NCI-H1092 treated with DMSO at 0.1 percent for 48 hours (cell line): ENCODE results near the gene RHBDL3.

Source experiments
- DNase-seq: peaks from one replicate; lab custom pipeline; 2025; lab: John Stamatoyannopoulos, UW

RHBDL3 gene

DNA sequence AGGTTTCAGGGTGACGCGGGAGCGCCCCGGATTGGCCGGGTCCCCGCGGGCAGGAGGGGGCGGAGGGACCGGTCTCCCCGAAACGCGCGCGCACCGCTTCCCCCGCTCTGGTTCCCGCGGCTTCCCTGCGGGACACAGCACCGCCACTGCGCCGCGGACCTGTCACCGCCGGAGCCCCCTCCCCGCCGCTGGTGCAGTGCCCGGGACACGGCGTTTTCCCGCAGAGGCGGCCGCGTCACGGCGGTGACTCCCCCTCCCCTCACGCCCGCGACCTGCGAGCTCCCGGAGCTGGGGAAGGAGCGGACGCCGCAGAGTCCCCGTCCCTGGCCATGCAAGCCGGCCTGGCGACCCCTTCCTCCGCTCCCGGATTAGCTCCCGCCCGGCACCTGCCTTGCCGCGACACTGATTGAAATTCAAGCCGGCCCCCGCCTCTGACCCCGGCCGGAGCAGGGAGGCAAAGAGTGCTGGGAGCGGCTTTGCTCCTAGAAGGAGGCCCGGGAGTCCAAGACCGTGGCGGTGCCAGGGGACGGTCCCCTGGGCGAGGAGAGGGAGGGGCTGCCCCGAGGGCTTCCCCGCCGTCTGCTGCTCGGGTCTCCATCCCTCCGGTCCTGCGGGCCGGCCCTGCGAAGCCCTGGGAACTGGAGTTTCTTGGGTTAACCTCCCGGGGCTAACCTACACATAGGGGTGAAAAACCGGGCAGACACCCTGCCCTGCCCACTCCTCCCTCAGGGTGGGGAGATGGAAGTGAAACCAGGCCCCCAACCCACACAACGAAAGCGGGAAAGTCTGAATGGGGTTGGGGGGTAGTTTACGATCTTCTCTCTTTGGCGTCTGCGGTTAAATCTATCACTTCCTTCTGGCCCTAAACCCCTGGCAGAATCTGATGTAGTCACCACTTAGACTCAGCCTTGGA is 1.0 kb downstream of the RHBDL3 start:
- DNase-seq, result peak; percentile 15

DNA sequence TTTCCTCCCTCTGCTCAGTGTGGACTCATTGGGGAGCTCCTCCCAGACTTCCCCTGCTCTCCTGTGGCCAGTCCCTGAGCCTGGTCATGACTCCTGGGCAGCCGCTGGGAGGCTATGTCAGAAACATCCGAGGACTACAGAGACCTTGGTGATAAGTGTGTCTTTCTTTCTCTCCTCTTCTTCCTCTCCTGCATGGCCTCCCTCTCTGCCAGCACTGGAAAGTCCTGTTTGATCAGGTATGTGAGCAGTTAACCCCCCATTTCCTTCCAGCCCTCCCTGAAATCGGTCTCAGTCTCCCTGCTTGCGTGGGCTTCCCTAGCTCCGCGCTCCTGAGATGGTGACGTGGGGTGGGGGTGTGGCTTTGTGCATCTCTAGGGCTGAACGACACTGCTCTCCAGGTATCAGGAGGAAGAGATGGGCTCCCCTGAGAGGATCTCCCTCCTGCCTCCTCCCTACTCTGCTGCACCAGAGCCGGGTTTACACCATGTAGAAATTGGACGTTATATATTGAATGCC is 2.1 kb downstream of the RHBDL3 start:
- no peak for DNase-seq

DNA sequence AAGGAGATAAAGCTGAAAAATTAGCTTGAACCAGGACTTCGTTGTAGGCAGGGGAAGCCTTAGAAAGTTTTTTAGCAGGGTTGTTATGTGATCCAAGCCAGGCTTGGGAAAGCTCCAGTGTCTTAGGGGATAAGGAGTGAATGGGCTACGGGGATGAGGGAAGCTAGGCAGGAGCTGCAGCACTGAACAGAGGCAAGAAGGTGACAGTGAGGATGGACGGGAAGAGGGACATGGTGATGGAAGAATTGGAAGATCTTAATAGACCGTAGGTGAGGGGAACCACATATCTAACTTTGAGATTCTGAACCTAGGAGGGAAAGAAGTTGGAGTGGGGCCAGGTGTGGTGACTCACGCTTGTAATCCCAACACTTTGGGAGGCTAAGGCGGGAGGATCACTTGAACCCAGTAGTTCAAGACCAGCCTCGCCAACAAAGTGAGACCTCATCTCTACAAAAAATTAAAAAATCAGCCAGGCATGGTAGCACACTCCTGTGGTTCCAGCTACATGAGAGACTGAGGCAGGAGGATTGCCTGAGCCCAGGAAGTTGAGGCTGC is 3.2 kb downstream of the RHBDL3 start:
- no peak for DNase-seq

DNA sequence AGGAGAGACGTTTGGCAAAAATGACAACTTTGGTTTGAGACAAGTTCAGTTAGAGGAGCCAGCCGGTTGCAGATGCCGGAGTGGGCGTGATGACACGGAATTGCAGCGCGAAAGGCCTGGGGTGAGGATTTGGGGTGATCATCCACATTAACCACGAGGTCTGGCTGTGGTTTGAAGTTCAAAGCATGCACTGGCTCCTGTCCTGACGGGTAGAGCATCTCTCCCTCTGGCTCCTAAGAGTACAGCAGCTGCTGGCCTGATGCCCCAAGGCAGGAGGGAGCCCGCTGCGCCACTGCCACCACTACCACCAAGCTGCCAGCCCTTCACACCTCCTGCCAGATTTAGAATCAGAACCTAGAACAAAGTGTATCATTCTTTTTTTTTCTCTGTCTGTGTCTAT is 3.7 kb downstream of the RHBDL3 start:
- DNase-seq, result no peak

DNA sequence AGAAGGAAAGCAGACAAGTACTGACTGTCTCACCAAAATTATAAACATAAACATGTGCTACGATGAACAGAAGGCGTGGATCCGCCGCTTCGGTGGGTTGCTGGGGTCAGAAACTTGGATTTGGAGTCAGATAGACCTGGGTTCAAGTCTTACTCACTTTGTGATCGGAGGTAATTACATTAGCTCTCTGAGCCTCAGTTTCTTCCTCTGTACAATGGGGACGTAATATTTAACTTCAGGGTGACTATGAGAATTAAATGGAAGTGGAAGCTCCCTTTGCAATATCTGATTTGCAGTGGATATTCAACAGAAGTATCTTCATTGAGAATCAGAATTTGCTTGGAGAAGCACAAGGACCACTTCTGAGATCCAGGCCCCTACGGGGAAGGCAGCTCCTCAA is 6.2 kb downstream of the RHBDL3 start:
- no peak for DNase-seq

DNA sequence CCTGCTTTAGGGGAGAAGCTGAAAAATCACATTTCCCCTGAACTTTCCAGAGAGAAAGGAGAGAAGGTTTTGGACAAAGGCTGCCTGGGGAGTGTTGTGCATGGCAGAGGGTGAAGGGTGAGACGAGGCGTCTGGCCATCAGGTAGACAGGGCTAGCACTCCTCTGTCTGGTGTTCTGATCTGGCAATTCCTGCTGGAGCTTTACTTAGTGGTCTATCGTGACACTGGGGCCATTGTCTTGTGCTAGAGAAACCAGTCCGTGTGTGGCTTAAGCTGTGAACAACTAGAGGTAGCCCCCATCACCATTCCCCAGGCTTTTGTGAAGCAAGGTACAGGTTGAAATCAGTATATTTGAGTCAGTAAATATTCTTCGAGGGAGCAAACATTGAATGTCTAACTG is 8.5 kb downstream of the RHBDL3 start:
- DNase-seq, result no peak

DNA sequence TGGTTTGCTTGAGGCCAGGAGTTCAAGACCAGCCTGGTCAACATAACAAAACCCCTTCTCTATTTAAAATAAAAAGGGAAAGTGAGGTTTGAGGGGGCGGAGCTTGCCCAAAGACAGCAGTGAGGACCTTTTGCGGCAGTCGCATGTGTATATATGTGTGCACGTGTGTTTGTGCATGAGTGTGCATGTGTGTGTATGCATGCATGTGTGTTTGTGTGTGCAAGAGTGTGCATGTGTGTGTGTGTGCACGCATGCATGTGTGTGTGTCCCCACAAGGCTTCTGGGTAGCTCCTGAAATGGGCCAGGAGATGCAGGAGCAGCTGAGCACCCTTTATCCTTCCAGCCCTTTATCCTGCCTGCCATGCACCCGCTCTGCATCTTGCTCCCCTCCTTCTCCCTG is 9.0 kb downstream of the RHBDL3 start:
- DNase-seq, result no peak

DNA sequence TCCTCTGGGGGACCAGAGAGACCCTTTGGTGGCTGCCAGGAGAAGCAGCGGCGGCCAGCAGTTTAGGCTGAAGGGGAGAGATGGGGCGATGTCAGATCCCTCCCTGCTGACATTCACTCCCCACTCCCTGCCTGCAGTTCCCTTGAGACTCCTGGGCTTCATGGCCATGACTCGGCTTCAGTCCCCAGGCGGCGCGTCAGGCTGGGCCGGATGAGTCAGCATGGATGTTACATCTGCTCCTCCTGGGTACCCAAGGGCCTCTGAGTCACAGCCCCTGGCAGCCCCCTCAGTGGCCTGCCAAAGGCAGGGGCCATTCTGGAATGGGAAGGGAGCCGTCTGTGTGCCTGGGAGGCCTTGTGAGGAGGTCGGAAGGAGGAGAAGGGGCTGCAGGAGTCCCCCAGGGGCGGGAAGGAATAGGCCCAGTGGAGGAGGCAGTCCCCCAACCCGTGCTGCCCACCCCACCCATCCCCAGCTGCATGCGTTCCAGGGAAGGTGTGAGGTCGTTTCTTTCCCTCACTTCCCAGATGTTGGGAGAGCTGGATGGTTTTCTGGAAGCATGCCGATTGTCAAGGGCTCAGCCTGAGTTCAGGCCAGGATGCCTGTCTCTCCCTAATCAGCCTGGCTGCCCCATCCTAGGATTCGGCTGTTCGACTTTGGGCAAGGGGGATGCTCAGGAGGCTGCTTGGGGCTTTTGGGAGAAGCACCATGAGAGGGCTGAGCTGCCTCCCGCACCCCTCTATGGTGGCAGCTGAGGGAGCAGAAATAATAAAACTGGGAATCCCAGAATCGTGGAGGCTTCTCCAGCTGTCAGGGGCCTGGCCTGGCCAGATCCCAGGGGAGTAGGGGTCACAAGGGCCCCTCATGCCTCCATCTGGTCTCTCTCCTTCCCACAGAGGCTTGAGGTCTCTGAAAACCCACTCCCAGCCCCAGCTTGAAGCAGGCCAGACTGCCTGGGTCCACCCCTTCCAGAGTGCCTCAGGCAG is 9.7 kb downstream of the RHBDL3 start:
- DNase-seq, result peak; percentile 18

DNA sequence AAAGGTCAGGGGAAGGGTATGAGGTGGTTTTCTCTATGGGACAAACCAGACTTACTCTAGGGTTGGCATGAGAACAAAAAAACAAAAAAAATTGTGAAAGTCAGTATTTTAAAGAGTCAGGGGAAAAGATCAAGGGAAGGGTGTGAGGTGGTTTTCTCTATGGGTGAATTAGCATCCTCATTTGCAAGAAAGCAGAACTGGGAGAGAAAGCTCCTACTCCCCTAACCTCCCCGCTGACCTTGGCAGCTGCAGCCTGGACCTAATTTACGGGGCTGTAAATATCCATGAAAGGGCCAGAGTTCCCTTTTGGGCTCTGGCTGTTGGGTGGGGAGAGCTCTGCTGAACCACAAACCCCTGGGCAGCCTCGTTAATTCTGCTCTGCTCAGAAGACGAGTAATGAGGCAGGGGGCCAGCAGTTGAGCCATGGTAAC is 10.6 kb downstream of the RHBDL3 start:
- DNase-seq, result peak; percentile 36

DNA sequence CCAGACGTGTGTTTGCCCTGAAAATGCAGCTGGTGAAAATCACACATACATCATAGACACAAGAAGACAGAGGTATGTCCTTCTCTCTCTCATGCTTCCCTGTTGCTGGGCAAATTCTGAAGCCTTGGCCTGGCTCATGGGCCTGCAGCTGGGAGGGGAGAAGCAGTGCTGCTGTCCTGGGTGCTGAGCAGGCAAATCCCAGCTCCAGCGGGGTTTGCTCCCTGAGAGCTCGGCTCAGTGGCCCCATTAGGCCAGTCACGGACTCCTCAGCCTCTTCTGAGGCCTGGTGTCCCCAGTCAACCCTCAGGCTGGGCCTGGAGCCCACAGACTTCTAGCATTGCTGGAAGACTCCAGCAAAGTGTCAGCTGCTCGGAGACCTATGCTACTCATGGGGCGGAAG is 11.7 kb downstream of the RHBDL3 start:
- DNase-seq, result no peak

DNA sequence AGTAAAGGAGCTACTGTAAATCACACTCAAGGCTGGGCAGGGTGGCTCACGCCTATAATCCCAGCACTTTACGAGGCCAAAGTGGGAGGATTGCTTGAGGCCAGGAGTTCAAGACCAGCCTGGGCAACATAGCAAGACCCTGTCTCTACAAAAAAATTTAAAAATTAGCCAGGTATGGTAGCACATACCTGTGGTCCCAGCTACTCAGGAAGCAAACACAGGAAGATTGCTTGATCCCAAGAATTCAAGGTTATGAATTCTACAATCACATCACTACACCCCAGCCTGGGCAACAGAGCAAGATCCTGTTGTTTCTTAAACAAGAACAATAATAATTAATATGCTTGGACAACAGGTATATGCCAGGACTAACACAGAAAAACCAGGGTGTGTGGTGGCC is 13.2 kb downstream of the RHBDL3 start:
- no peak for DNase-seq

DNA sequence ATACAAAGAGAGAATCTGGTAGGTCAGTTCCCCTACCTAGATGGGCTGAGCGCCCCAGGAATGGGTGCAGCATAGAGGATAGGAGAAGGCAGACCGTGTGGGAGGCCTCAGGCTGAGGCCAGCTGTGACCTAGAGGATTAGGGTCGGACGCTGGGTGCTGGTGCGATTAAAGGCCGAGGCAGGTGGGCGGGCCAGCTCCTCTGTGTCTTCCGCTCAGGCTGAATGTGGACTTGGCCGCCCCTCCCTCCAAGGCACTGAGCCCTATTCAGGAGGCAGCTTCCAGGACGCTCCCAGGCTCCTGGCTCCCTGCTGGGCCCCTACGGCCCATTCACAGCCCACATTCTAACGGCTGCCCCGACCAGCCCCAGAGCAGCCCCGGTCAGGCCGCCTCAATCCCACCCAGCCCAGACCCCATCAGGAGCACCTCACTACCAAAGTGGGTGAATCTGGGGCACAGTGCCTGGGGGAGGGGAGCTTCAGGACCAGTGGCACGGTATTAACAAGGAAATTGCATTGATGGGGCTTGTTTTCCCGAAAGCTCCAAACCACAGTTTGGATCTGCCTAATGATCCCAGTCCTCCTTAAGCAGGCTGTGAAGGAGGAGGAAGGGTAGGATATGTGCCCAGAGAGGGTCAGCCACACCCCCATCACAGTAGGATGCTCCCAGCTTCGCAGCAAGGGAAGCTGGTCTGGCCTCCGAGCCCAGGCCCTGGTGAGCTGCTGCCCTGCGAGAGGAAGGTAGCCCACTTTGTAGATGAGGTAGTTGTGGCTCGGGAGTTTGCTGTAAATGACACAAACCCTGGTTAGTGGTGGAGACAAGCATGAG is 14.5 kb downstream of the RHBDL3 start:
- peak; percentile 69 for DNase-seq

DNA sequence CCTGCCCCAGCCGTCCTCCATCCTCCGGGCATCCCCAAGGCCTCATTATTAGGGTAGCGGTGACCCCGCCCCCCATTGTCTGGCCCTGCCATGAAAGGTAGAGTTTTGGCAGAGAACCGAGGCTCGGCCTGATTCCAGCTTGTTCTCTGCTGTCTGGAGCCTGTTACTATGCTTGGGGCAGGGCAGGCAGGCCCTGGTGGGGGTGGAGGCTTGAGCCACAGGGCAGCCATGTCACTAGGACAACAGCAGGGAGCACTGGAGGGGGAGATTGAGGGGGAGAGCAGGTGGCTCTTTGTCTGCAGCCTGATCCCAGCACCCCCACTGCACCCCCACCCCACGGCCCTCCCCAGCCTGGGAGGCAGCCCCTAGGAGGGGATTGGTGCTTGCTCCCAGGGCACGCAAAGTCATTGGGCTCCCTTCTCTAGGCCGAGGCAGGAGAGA is 15.4 kb downstream of the RHBDL3 start:
- peak; percentile 97 for DNase-seq

DNA sequence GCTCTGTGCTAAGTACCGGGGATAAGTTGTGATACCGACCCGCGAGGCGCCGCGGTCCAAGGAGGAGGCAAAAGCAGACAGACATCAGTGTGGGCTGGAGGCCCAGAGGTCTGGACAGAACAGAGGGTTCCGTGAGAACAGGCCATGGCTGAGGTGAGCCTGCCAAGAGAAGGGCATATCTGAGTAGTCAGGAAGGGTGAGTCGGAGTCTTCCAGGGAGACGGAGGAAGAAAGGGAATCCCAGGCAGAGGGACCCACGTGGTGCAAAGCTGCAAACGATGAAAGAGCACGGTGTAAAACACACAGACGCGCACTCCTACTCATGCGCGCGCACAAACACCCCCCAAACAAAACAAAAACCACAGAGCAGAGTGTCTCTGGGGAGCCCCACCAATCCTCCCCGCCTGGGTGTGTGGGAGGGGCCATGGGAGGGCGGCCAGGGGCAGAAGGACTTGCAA is 18.1 kb downstream of the RHBDL3 start:
- DNase-seq, result peak; percentile 12

DNA sequence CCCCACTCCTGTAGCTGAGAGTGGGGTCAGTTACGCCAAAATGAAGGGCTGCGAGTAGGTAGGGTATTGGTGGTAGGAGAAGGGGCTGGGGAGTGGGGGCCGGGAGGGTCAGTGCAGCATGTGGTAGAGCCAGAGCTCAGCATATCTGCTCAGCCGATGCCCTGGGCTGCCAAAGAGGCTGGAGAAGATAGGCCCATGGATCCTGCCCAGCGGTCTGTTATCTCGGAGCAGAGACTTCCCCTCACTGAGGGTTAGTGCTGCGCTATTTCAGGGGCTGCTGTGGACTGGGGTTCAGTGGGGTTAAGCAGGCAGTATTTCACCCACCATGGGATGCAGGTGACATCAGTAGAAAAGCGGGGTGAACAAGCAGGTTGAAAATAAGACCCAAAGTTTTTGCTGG is 19.7 kb downstream of the RHBDL3 start:
- no peak for DNase-seq

DNA sequence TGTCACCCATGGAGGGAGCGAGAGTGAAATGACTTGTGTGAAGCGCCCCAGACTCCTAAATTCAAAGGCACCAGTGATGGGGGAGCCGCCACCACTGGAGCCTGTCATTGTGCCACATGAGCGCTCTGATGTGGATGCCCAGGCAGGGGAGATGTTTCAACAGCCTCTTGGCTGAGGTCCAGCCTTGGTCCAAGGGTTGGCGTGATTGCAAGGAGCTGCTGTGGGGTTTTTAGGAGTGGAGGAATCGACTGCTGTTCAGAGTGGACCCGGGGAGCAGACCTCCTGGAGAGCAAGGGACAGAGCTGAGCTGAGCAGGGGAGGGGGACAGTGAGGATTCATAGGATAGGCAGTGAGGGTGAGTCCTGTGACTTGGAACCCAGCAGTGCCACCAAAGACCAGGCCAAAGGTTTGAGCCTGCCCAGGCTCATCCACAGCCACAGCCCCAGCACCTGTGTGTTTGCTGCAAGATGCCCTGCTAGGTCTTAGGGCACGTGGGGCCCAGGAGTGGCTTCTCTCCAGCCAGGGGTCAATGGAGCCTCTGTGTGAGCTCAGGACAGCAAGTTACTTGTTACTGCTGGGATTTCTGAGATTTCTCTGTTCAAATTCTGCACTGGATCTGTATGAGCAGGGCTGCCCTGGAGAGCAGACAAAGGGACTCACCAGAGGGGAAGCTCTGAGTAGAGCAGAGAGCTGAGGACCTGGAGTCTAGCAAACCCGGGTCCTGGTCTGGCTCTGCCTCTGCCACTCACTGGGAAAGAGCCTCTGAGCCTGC is 20.3 kb downstream of the RHBDL3 start:
- DNase-seq, result peak; percentile 11

DNA sequence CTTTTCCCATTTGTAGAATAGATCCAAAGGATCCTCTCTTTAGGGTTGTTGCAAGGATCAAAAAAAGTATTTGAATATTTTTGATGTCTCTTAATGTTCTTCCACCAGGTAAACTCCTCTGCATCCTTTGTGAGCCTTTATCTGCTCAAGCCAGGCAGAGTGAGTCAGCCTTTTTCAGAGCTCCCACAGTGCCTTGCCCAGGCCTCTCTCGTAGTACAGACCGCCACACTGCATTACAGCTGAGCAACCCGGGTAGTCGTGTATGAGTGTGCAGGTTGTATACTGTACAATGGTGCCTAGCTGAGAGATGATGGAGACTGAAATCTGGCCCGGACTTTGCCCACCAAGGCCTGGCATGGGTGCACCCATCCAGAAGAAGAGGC is 20.9 kb downstream of the RHBDL3 start:
- DNase-seq, result no peak

DNA sequence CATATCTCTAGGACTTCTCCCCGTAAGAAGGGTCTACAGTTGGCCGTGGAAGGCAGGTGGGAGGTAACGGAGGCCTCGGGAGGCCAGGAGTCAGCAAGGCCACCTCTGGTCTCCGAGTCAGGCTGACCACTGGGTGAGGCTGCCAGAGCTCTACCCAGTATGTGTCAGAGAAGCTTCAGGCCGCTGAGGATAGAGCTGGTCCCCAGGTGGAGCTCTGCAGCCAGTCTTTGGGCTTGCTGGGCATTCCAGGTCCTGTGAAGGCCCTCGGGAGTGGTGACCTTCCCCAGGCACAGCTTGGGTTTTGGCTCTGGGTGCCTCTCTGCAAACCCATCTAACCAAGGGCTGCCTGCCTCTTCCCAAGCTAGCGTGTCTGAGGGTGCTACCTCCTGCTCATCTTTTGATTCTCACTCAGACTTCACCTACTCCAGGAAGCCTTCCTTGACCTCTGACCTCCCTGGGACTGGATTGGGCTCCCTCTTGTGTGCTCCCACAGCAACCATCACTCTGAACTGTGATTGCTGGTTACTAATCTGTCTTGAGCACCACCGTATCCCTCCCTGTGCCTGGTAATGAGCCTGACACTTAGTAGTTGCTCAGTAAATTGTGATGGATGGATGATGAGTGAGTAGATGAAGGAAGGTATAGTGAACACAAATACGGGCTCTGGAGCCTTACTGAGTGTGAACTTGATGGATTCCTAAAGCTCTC is 22.3 kb downstream of the RHBDL3 start:
- no peak for DNase-seq

DNA sequence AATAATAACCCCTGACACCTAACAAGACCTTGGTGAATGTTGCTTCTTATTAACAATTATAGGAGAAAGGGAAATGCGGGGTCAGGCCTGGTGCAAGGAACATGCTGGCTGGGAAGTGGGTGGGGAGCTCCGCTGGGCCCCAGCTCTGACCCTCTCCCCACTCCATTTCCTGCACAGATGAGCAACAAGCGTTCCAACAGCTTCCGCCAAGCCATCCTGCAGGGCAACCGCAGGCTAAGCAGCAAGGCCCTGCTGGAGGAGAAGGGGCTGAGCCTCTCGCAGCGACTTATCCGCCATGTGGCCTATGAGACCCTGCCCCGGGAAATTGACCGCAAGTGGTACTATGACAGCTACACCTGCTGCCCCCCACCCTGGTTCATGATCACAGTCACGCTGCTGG is 23.0 kb downstream of the RHBDL3 start:
- DNase-seq, result no peak
